Muscle of back (tissue), 10 donors: ENCODE data around the gene DCAF16. TPM values are rescaled to one million over a fixed set of nuclear protein-coding genes. Genes with fewer than 3 reads are reported as not detected.

Experiments used
- polyA plus RNA-seq, 10 donors: library from polyadenylated mRNA; unstranded; fragments of 120-200 nt; gene quantifications; one replicate each; pipeline ENCODE4 v1.2.1, GENCODE V29; 2013; ENCODE audit not compliant: insufficient read length in 10 of 10

The DCAF16 gene
- polyA plus RNA-seq, 10 donors, result 21.0 to 38.5 (median 29.2) TPM

Other genes starting within 250 kb of the DCAF16 start
- 10 to 100 TPM; 44.9 to 51.0 (median 48.0) TPM for gene LAP3, start 233.6 kb downstream of the DCAF16 start, polyA plus RNA-seq
- gene MED28, start 196.1 kb downstream of the DCAF16 start, polyA plus RNA-seq, result 10 to 100 TPM; 24.7 to 37.3 (median 28.2) TPM
- 1 to 10 TPM; 1.3 to 6.6 (median 2.8) TPM for gene FAM184B, start 29.1 kb downstream of the DCAF16 start, polyA plus RNA-seq
- gene NCAPG, start 222 bp upstream of the DCAF16 start, polyA plus RNA-seq, result 10 to 100 TPM; 10.1 to 21.6 (median 14.2) TPM
- gene LCORL, start 211.0 kb upstream of the DCAF16 start, polyA plus RNA-seq, result 10 to 100 TPM in 8 of 10 donors, 1 to 10 TPM in 2; 9.0 to 15.0 (median 13.3) TPM